GM23248 (cell line): ENCODE data around the gene SHROOM4.

ENCODE experiments used
- EZH2 ChIP-seq: fragments of 200-600 bp; sonication (generic); IDR thresholded peaks from 2 replicates; pipeline ENCODE4 v1.6.1; 2018; ENCODE audit warnings: antibody characterized with exemption, mild to moderate bottlenecking; ENCODE audit not compliant: insufficient read depth, poor library complexity, severe bottlenecking
- EZH2phosphoT487 ChIP-seq: fragments of 200-600 bp; sonication (generic); IDR thresholded peaks from 2 replicates; pipeline ENCODE4 v1.6.1; 2018; ENCODE audit warnings: antibody characterized with exemption, moderate library complexity, mild to moderate bottlenecking, low read depth; ENCODE audit not compliant: insufficient read depth

DNA sequence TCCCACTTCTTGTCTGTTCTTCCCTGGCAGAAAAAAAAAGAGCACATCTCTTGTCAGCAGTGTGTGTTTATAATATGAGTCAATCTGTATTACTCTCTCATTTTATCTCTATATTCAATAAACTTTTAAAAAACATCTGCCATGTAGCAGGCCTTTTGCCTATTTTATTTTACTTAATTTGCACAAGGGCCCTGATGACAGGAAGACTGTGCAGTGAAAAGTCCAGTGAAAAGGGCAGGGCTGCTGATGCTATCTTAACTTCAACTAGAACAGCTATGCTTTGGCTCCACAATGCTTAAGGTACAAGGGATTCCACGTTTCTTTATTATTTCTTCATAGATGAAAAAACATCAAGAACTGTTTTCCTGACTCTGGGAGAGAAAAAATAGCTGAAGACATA lies 246.4 kb downstream of the SHROOM4 start:
- no peak for TF ChIP-seq EZH2phosphoT487
- TF ChIP-seq EZH2, result no peak
